GM23338 (cell line): Measurements from ENCODE around the gene KRTAP10-5.

ENCODE experiments used
- CREB1 ChIP-seq: fragments of 250-450 bp; sonication (Bioruptor Pico); IDR thresholded peaks from 2 replicates; pipeline ENCODE4 v1.5.0; 2020; ENCODE audit warnings: low read depth, mild to moderate bottlenecking, moderate library complexity
- CTCF ChIP-seq, 2 experiments: fragments of 200-600 bp in 1 of 2; sonication (generic) in 1 of 2; conservative IDR thresholded peaks; 2 replicates each; pipeline versions ENCODE4 v1.5.1 to v1.6.1; 2016 to 2017; ENCODE audit warnings: antibody characterized with exemption in 2 of 2, low read depth in 2 of 2, mild to moderate bottlenecking in 2 of 2, moderate library complexity in 1 of 2
- EZH2 ChIP-seq: fragments of 200-600 bp; sonication (generic); IDR thresholded peaks from one replicate; pipeline ENCODE4 v1.8.0; 2017; ENCODE audit warnings: antibody characterized with exemption, mild to moderate bottlenecking, low read depth; ENCODE audit not compliant: unreplicated experiment
- EZH2phosphoT487 ChIP-seq: fragments of 200-600 bp; sonication (generic); IDR thresholded peaks from one replicate; pipeline ENCODE4 v1.8.1; 2018; ENCODE audit warnings: antibody characterized with exemption; ENCODE audit not compliant: unreplicated experiment
- JUNB ChIP-seq: IDR thresholded peaks from one replicate; pipeline ENCODE4 v1.6.1; 2016; ENCODE audit warnings: antibody characterized with exemption; ENCODE audit not compliant: unreplicated experiment
- NANOG ChIP-seq: IDR thresholded peaks from 2 replicates; pipeline ENCODE4 v1.6.1; 2016; ENCODE audit warnings: antibody characterized with exemption, borderline replicate concordance
- POLR2AphosphoS5 ChIP-seq: IDR thresholded peaks from 2 replicates; pipeline ENCODE4 v1.6.1; 2016; ENCODE audit warnings: antibody characterized with exemption, low read depth
- STAT1 ChIP-seq: IDR thresholded peaks from one replicate; pipeline ENCODE4 v1.6.1; 2016; ENCODE audit warnings: antibody characterized with exemption; ENCODE audit not compliant: unreplicated experiment
- ZNF114 ChIP-seq: fragments of 250-450 bp; sonication (Bioruptor Pico); IDR thresholded peaks from 2 replicates; pipeline ENCODE4 v1.5.0; 2020; ENCODE audit warnings: mild to moderate bottlenecking, moderate library complexity
- ZNF331 ChIP-seq: fragments of 250-450 bp; sonication (Bioruptor Pico); IDR thresholded peaks from 2 replicates; pipeline ENCODE4 v1.5.0; 2020; ENCODE audit warnings: low read depth, mild to moderate bottlenecking, moderate library complexity
- TF ChIP-seq, protein P1 (sequence below): IDR thresholded peaks from 2 replicates; pipeline ENCODE4 v1.6.1; 2016; ENCODE audit warnings: antibody characterized with exemption
- TF ChIP-seq, protein P2 (sequence below): IDR thresholded peaks from one replicate; pipeline ENCODE4 v1.6.1; 2018; ENCODE audit warnings: antibody characterized with exemption; ENCODE audit not compliant: unreplicated experiment
- TF ChIP-seq, protein P3 (sequence below): fragments of 250-450 bp; sonication (Bioruptor Pico); IDR thresholded peaks from 2 replicates; pipeline ENCODE4 v1.5.0; 2020; ENCODE audit warnings: mild to moderate bottlenecking, moderate library complexity

GRCh38 chr21:44583089-44583799 is 2.8 kb upstream of the KRTAP10-5 start:
- no peak for TF ChIP-seq CTCF (conservative IDR thresholded peaks at IDR 0.05; ENCODE audit: low read depth in 2 of 2)
- TF ChIP-seq, protein P1, sequence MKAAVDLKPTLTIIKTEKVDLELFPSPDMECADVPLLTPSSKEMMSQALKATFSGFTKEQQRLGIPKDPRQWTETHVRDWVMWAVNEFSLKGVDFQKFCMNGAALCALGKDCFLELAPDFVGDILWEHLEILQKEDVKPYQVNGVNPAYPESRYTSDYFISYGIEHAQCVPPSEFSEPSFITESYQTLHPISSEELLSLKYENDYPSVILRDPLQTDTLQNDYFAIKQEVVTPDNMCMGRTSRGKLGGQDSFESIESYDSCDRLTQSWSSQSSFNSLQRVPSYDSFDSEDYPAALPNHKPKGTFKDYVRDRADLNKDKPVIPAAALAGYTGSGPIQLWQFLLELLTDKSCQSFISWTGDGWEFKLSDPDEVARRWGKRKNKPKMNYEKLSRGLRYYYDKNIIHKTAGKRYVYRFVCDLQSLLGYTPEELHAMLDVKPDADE: no peak
- TF ChIP-seq STAT1: no peak
- TF ChIP-seq POLR2AphosphoS5: no peak
- no peak for TF ChIP-seq ZNF114 (CRISPR knock-in tag)
- no peak for TF ChIP-seq EZH2
- TF ChIP-seq EZH2phosphoT487: no peak
- no peak for TF ChIP-seq CREB1 (CRISPR knock-in tag)
- TF ChIP-seq, protein P2, sequence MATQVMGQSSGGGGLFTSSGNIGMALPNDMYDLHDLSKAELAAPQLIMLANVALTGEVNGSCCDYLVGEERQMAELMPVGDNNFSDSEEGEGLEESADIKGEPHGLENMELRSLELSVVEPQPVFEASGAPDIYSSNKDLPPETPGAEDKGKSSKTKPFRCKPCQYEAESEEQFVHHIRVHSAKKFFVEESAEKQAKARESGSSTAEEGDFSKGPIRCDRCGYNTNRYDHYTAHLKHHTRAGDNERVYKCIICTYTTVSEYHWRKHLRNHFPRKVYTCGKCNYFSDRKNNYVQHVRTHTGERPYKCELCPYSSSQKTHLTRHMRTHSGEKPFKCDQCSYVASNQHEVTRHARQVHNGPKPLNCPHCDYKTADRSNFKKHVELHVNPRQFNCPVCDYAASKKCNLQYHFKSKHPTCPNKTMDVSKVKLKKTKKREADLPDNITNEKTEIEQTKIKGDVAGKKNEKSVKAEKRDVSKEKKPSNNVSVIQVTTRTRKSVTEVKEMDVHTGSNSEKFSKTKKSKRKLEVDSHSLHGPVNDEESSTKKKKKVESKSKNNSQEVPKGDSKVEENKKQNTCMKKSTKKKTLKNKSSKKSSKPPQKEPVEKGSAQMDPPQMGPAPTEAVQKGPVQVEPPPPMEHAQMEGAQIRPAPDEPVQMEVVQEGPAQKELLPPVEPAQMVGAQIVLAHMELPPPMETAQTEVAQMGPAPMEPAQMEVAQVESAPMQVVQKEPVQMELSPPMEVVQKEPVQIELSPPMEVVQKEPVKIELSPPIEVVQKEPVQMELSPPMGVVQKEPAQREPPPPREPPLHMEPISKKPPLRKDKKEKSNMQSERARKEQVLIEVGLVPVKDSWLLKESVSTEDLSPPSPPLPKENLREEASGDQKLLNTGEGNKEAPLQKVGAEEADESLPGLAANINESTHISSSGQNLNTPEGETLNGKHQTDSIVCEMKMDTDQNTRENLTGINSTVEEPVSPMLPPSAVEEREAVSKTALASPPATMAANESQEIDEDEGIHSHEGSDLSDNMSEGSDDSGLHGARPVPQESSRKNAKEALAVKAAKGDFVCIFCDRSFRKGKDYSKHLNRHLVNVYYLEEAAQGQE: no peak
- TF ChIP-seq JUNB: no peak
- TF ChIP-seq, protein P3, sequence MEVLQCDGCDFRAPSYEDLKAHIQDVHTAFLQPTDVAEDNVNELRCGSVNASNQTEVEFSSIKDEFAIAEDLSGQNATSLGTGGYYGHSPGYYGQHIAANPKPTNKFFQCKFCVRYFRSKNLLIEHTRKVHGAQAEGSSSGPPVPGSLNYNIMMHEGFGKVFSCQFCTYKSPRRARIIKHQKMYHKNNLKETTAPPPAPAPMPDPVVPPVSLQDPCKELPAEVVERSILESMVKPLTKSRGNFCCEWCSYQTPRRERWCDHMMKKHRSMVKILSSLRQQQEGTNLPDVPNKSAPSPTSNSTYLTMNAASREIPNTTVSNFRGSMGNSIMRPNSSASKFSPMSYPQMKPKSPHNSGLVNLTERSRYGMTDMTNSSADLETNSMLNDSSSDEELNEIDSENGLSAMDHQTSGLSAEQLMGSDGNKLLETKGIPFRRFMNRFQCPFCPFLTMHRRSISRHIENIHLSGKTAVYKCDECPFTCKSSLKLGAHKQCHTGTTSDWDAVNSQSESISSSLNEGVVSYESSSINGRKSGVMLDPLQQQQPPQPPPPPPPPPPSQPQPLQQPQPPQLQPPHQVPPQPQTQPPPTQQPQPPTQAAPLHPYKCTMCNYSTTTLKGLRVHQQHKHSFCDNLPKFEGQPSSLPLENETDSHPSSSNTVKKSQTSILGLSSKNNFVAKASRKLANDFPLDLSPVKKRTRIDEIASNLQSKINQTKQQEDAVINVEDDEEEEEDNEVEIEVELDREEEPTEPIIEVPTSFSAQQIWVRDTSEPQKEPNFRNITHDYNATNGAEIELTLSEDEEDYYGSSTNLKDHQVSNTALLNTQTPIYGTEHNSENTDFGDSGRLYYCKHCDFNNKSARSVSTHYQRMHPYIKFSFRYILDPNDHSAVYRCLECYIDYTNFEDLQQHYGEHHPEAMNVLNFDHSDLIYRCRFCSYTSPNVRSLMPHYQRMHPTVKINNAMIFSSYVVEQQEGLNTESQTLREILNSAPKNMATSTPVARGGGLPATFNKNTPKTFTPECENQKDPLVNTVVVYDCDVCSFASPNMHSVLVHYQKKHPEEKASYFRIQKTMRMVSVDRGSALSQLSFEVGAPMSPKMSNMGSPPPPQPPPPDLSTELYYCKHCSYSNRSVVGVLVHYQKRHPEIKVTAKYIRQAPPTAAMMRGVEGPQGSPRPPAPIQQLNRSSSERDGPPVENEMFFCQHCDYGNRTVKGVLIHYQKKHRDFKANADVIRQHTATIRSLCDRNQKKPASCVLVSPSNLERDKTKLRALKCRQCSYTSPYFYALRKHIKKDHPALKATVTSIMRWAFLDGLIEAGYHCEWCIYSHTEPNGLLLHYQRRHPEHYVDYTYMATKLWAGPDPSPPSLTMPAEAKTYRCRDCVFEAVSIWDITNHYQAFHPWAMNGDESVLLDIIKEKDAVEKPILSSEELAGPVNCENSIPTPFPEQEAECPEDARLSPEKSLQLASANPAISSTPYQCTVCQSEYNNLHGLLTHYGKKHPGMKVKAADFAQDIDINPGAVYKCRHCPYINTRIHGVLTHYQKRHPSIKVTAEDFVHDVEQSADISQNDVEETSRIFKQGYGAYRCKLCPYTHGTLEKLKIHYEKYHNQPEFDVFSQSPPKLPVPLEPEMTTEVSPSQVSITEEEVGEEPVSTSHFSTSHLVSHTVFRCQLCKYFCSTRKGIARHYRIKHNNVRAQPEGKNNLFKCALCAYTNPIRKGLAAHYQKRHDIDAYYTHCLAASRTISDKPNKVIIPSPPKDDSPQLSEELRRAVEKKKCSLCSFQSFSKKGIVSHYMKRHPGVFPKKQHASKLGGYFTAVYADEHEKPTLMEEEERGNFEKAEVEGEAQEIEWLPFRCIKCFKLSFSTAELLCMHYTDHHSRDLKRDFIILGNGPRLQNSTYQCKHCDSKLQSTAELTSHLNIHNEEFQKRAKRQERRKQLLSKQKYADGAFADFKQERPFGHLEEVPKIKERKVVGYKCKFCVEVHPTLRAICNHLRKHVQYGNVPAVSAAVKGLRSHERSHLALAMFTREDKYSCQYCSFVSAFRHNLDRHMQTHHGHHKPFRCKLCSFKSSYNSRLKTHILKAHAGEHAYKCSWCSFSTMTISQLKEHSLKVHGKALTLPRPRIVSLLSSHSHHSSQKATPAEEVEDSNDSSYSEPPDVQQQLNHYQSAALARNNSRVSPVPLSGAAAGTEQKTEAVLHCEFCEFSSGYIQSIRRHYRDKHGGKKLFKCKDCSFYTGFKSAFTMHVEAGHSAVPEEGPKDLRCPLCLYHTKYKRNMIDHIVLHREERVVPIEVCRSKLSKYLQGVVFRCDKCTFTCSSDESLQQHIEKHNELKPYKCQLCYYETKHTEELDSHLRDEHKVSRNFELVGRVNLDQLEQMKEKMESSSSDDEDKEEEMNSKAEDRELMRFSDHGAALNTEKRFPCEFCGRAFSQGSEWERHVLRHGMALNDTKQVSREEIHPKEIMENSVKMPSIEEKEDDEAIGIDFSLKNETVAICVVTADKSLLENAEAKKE (CRISPR knock-in tag): no peak
- no peak for TF ChIP-seq NANOG
- TF ChIP-seq ZNF331: no peak
